ENCODE results near the gene PIK3C3.
A peak's percentile ranks its signal among the peaks of the same experiment; 100 is the strongest.

PIK3C3 gene

GRCh38 chr18:42011053-42011452 is 56.0 kb downstream of the PIK3C3 start:
- no CpG with 5 or more reads among the region's 4 CpGs for WGBS (ENCODE audit: insufficient coverage, insufficient read length)
- no peaks in the 10 kb centered on the region for H3K9me3 ChIP-seq (ENCODE audit: control insufficient read depth, insufficient read depth, low read length)
- no peak overlapping the region for H3K4me3 ChIP-seq (ENCODE audit: low read length)
- H3K36me3 ChIP-seq (ENCODE audit: control insufficient read depth, insufficient read depth, low read length), result no peaks in the 10 kb centered on the region
- no peaks in the 10 kb centered on the region for H3K27me3 ChIP-seq (ENCODE audit: control insufficient read depth, insufficient read depth, low read length)
- DNase-seq (ENCODE audit: low read depth, low spot score), result no peak
- H3K4me1 ChIP-seq (ENCODE audit: control insufficient read depth, insufficient read depth, low read length), result no peaks in the 10 kb centered on the region
- no peak overlapping the region for H3K27ac ChIP-seq (ENCODE audit: low read length)

- no peaks in the 10 kb centered on the region for H3K36me3 ChIP-seq (ENCODE audit: control insufficient read depth, insufficient read depth, low read length)
- no peaks in the 10 kb centered on the region for H3K27me3 ChIP-seq (ENCODE audit: control insufficient read depth, insufficient read depth, low read length)
- no peak overlapping the region for H3K27ac ChIP-seq (ENCODE audit: low read length)
- no peaks in the 10 kb centered on the region for H3K4me1 ChIP-seq (ENCODE audit: control insufficient read depth, insufficient read depth, low read length)
- WGBS (ENCODE audit: insufficient coverage, insufficient read length), result no CpG with 5 or more reads among the region's 4 CpGs
- H3K9me3 ChIP-seq (ENCODE audit: control insufficient read depth, insufficient read depth, low read length), result no peaks in the 10 kb centered on the region
- DNase-seq (ENCODE audit: low read depth, low spot score), result no peak
- no peak overlapping the region for H3K4me3 ChIP-seq (ENCODE audit: low read length)
These were observed 63.8 kb downstream of the PIK3C3 start for GRCh38 chr18:42018831-42019230.

GRCh38 chr18:42024131-42024530 is 69.1 kb downstream of the PIK3C3 start:
- Histone ChIP-seq H3K36me3 (ENCODE audit: control insufficient read depth, insufficient read depth, low read length) (no peaks in the 10 kb centered on the region; the same call in 1 of the 2 replicates), H3K4me1 (ENCODE audit: control insufficient read depth, insufficient read depth, low read length) (no peaks in the 10 kb centered on the region), H3K27me3 (ENCODE audit: control insufficient read depth, insufficient read depth, low read length) (no peaks in the 10 kb centered on the region), H3K27ac (ENCODE audit: low read length) (no peak overlapping the region), H3K4me3 (ENCODE audit: low read length) (no peak overlapping the region), H3K9me3 (ENCODE audit: control insufficient read depth, insufficient read depth, low read length) (no peaks in the 10 kb centered on the region)
- no CpG with 5 or more reads among the region's 1 CpG for WGBS (ENCODE audit: insufficient coverage, insufficient read length)
- no peak for DNase-seq (ENCODE audit: low read depth, low spot score)

GRCh38 chr18:42025491-42025890 is 70.5 kb downstream of the PIK3C3 start:
- H3K4me1 ChIP-seq (ENCODE audit: control insufficient read depth, insufficient read depth, low read length), result no peaks in the 10 kb centered on the region
- H3K4me3 ChIP-seq (ENCODE audit: low read length), result no peak overlapping the region
- no peaks in the 10 kb centered on the region for H3K9me3 ChIP-seq (ENCODE audit: control insufficient read depth, insufficient read depth, low read length)
- no CpG with 5 or more reads among the region's 1 CpG for WGBS (ENCODE audit: insufficient coverage, insufficient read length)
- no peak for DNase-seq (ENCODE audit: low read depth, low spot score)
- H3K27me3 ChIP-seq (ENCODE audit: control insufficient read depth, insufficient read depth, low read length), result no peaks in the 10 kb centered on the region
- no peaks in the 10 kb centered on the region; the same call in 1 of the 2 replicates for H3K36me3 ChIP-seq (ENCODE audit: control insufficient read depth, insufficient read depth, low read length)
- no peak overlapping the region for H3K27ac ChIP-seq (ENCODE audit: low read length)

- H3K27ac ChIP-seq (ENCODE audit: low read length), result no peak overlapping the region
- H3K9me3 ChIP-seq (ENCODE audit: control insufficient read depth, insufficient read depth, low read length), result no peaks in the 10 kb centered on the region
- WGBS (ENCODE audit: insufficient coverage, insufficient read length), result no CpG with 5 or more reads among the region's 5 CpGs
- DNase-seq (ENCODE audit: low read depth, low spot score), result no peak
- no peak overlapping the region for H3K4me3 ChIP-seq (ENCODE audit: low read length)
- H3K4me1 ChIP-seq (ENCODE audit: control insufficient read depth, insufficient read depth, low read length), result no peaks in the 10 kb centered on the region
- no peaks in the 10 kb centered on the region; the same call in 1 of the 2 replicates for H3K36me3 ChIP-seq (ENCODE audit: control insufficient read depth, insufficient read depth, low read length)
- no peaks in the 10 kb centered on the region for H3K27me3 ChIP-seq (ENCODE audit: control insufficient read depth, insufficient read depth, low read length)
These were observed 71.1 kb downstream of the PIK3C3 start for GRCh38 chr18:42025974-42026625.

GRCh38 chr18:42028247-42028832 is 73.3 kb downstream of the PIK3C3 start:
- no peaks in the 10 kb centered on the region; the same call in 1 of the 2 replicates for H3K36me3 ChIP-seq (ENCODE audit: control insufficient read depth, insufficient read depth, low read length)
- WGBS (ENCODE audit: insufficient coverage, insufficient read length), result no CpG with 5 or more reads among the region's 6 CpGs

GRCh38 chr18:42029092-42029491 is 74.1 kb downstream of the PIK3C3 start:
- Histone ChIP-seq H3K27ac (ENCODE audit: low read length) (no peak overlapping the region), H3K36me3 (ENCODE audit: control insufficient read depth, insufficient read depth, low read length) (no peaks in the 10 kb centered on the region; the same call in 1 of the 2 replicates), H3K4me1 (ENCODE audit: control insufficient read depth, insufficient read depth, low read length) (no peaks in the 10 kb centered on the region), H3K27me3 (ENCODE audit: control insufficient read depth, insufficient read depth, low read length) (no peaks in the 10 kb centered on the region), H3K9me3 (ENCODE audit: control insufficient read depth, insufficient read depth, low read length) (no peaks in the 10 kb centered on the region), H3K4me3 (ENCODE audit: low read length) (no peak overlapping the region)
- 100% methylated on average over 1 of the region's 7 CpGs for WGBS (ENCODE audit: insufficient coverage, insufficient read length)
- DNase-seq (ENCODE audit: low read depth, low spot score), result no peak

More at GRCh38 chr18:42028247-42028832, 73.3 kb downstream of the PIK3C3 start:
- Histone ChIP-seq H3K4me3 (ENCODE audit: low read length) (no peak overlapping the region), H3K9me3 (ENCODE audit: control insufficient read depth, insufficient read depth, low read length) (no peaks in the 10 kb centered on the region), H3K4me1 (ENCODE audit: control insufficient read depth, insufficient read depth, low read length) (no peaks in the 10 kb centered on the region), H3K27me3 (ENCODE audit: control insufficient read depth, insufficient read depth, low read length) (no peaks in the 10 kb centered on the region), H3K27ac (ENCODE audit: low read length) (no peak overlapping the region)
- DNase-seq (ENCODE audit: low read depth, low spot score), result no peak

- peak; percentile 27 for DNase-seq (ENCODE audit: low read depth, low spot score)
- no peak overlapping the region for H3K4me3 ChIP-seq (ENCODE audit: low read length)
- H3K27me3 ChIP-seq (ENCODE audit: control insufficient read depth, insufficient read depth, low read length), result no peaks in the 10 kb centered on the region
- H3K4me1 ChIP-seq (ENCODE audit: control insufficient read depth, insufficient read depth, low read length), result no peaks in the 10 kb centered on the region
- no peak overlapping the region for H3K27ac ChIP-seq (ENCODE audit: low read length)
- H3K36me3 ChIP-seq (ENCODE audit: control insufficient read depth, insufficient read depth, low read length), result no peaks in the 10 kb centered on the region; the same call in 1 of the 2 replicates
- WGBS (ENCODE audit: insufficient coverage, insufficient read length), result no CpG with 5 or more reads among the region's 3 CpGs
- no peaks in the 10 kb centered on the region for H3K9me3 ChIP-seq (ENCODE audit: control insufficient read depth, insufficient read depth, low read length)
These were observed 75.7 kb downstream of the PIK3C3 start for GRCh38 chr18:42030586-42031182.

- Histone ChIP-seq H3K27ac (ENCODE audit: low read length) (no peak overlapping the region), H3K4me1 (ENCODE audit: control insufficient read depth, insufficient read depth, low read length) (no peaks in the 10 kb centered on the region), H3K9me3 (ENCODE audit: control insufficient read depth, insufficient read depth, low read length) (no peaks in the 10 kb centered on the region), H3K4me3 (ENCODE audit: low read length) (no peak overlapping the region), H3K36me3 (ENCODE audit: control insufficient read depth, insufficient read depth, low read length) (no peaks in the 10 kb centered on the region; the same call in 1 of the 2 replicates), H3K27me3 (ENCODE audit: control insufficient read depth, insufficient read depth, low read length) (no peaks in the 10 kb centered on the region)
- DNase-seq (ENCODE audit: low read depth, low spot score), result no peak
- WGBS (ENCODE audit: insufficient coverage, insufficient read length), result no CpG with 5 or more reads among the region's 1 CpG
These were observed 77.4 kb downstream of the PIK3C3 start for GRCh38 chr18:42032447-42032846.

- Histone ChIP-seq H3K9me3 (ENCODE audit: control insufficient read depth, insufficient read depth, low read length) (no peaks in the 10 kb centered on the region), H3K36me3 (ENCODE audit: control insufficient read depth, insufficient read depth, low read length) (no peaks in the 10 kb centered on the region; the same call in 1 of the 2 replicates), H3K27me3 (ENCODE audit: control insufficient read depth, insufficient read depth, low read length) (no peaks in the 10 kb centered on the region), H3K4me1 (ENCODE audit: control insufficient read depth, insufficient read depth, low read length) (no peaks in the 10 kb centered on the region), H3K4me3 (ENCODE audit: low read length) (no peak overlapping the region), H3K27ac (ENCODE audit: low read length) (no peak overlapping the region)
- DNase-seq (ENCODE audit: low read depth, low spot score), result no peak
- WGBS (ENCODE audit: insufficient coverage, insufficient read length), result no CpG with 5 or more reads among the region's 1 CpG
These were observed 78.2 kb downstream of the PIK3C3 start for GRCh38 chr18:42033137-42033810.

Data from iPS DF 6.9 (cell line).